ENCODE results near the gene SEMA6A.

- TF ChIP-seq CTCF (IDR thresholded peaks at IDR 0.05; ENCODE audit: insufficient read depth, low read length) (no peak), POLR2AphosphoS5 (IDR thresholded peaks at IDR 0.05; ENCODE audit: low read depth) (peak; percentile 68; the same call in 1 of the 2 replicates), REST (IDR thresholded peaks at IDR 0.05; ENCODE audit: insufficient replicate concordance, low read depth) (no peak)
Measured at GRCh38 chr5:116454417-116454927, 120.2 kb downstream of the SEMA6A start.
